OCI-LY1 (cell line): ENCODE results near the gene CPM.

Source experiments
- H2AFZ ChIP-seq: fragments of 200-600 bp; sonication (generic), shearing (Covaris generic); 2 replicates; pipeline ENCODE4 v1.6.0; 2014; ENCODE audit warnings: antibody characterized with exemption, mild to moderate bottlenecking, low read length
- H3F3A ChIP-seq: fragments of 200-600 bp; sonication (generic), shearing (Covaris generic); 2 replicates; pipeline ENCODE4 v1.6.0; 2014; ENCODE audit warnings: mild to moderate bottlenecking, antibody characterized with exemption, low read length, moderate library complexity; ENCODE audit not compliant: insufficient read depth
- H3K27ac ChIP-seq: fragments of 200-600 bp; sonication (generic); 2 replicates; pipeline ENCODE4 v1.5.1; 2014; ENCODE audit warnings: low read length, mixed run types, mild to moderate bottlenecking, low read depth; ENCODE audit not compliant: poor library complexity, severe bottlenecking
- H3K27me3 ChIP-seq: fragments of 200-600 bp; sonication (generic); 2 replicates; pipeline ENCODE4 v1.6.0; 2014; ENCODE audit warnings: antibody characterized with exemption, mild to moderate bottlenecking, low read length, moderate library complexity; ENCODE audit not compliant: insufficient read depth
- H3K36me3 ChIP-seq: fragments of 200-600 bp; sonication (generic); 2 replicates; pipeline ENCODE4 v1.6.1; 2014; ENCODE audit warnings: mild to moderate bottlenecking, antibody characterized with exemption, low read length, moderate library complexity, mixed read lengths; ENCODE audit not compliant: insufficient read depth
- H3K4me1 ChIP-seq: fragments of 200-600 bp; sonication (generic); 2 replicates; pipeline ENCODE4 v1.5.1; 2014; ENCODE audit warnings: mild to moderate bottlenecking, low read length, moderate library complexity; ENCODE audit not compliant: insufficient read depth, severe bottlenecking
- H3K4me2 ChIP-seq: fragments of 200-600 bp; sonication (generic), shearing (Covaris generic); 2 replicates; pipeline ENCODE4 v1.6.1; 2014; ENCODE audit warnings: low read length
- H3K4me3 ChIP-seq: fragments of 200-600 bp; sonication (generic); 2 replicates; pipeline ENCODE4 v1.5.1; 2014; ENCODE audit warnings: low read length, low read depth, mild to moderate bottlenecking, mixed read lengths; ENCODE audit not compliant: poor library complexity, severe bottlenecking
- H3K79me2 ChIP-seq: fragments of 200-600 bp; shearing (Covaris generic); 2 replicates; pipeline ENCODE4 v1.6.1; 2016; ENCODE audit warnings: mixed run types, low read length, mixed read lengths; ENCODE audit not compliant: insufficient read depth
- H3K9ac ChIP-seq: fragments of 200-600 bp; sonication (generic), shearing (Covaris generic); 2 replicates; pipeline ENCODE4 v1.6.1; 2014; ENCODE audit warnings: mild to moderate bottlenecking, low read length, mixed read lengths
- H3K9me2 ChIP-seq: fragments of 200-600 bp; sonication (generic), shearing (Covaris generic); 2 replicates; pipeline ENCODE4 v1.6.1; 2014; ENCODE audit warnings: low read depth, mild to moderate bottlenecking, low read length, mixed read lengths
- H3K9me3 ChIP-seq: fragments of 200-600 bp; shearing (Covaris generic); 2 replicates; pipeline ENCODE4 v1.6.1; 2014; ENCODE audit warnings: low read length, mixed read lengths
- H4K20me1 ChIP-seq: fragments of 200-600 bp; sonication (generic), shearing (Covaris generic); 2 replicates; pipeline ENCODE4 v1.6.0; 2016; ENCODE audit warnings: mild to moderate bottlenecking, low read length; ENCODE audit not compliant: insufficient read depth
- EZH2 ChIP-seq: fragments of 200-600 bp; sonication (generic), shearing (Covaris generic); IDR thresholded peaks from 2 replicates; pipeline ENCODE4 v1.8.0; 2017; ENCODE audit warnings: borderline replicate concordance, mixed run types, mild to moderate bottlenecking, antibody characterized with exemption, low read length, moderate library complexity, mixed read lengths
- TF ChIP-seq, protein P1 (sequence below): fragments of 200-600 bp; sonication (generic), shearing (Covaris generic); IDR thresholded peaks from 2 replicates; pipeline ENCODE4 v1.5.1; 2017; ENCODE audit warnings: mild to moderate bottlenecking, antibody characterized with exemption, low read length, moderate library complexity, mixed read lengths

The CPM gene

DNA sequence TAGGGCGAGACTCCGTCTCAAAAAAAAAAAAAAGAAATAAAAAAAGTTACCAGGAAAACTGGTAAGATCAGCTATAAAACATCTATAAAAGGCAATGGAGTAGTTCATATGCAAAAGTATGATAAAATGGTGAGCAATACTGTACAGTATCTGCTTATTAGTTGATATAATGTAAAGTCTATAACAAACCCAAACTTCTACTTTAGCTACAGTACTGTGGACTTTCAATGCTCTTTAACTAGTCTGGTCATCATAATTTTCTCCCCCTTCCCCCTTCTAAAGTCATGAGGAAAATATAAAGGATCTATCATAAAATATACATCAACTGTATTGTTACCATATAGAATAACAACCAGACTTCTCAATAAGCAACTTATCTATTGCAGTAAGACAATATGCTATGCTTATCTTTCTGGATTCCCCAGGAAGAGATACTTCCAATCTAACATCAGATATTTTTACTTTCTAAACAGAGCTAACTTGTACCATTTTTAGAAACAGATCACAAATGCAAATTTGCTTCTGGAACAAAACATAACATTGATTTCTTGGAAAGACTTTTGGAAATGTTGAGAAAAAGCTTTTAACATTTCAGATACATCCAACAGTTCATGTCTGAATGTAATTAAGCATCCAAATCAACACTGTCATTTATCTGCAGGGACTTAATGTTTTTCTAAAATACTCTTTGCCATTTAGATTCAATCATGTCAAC lies 81.2 kb downstream of the CPM start:
- Histone ChIP-seq H3F3A (peaks cover 5% of the 10 kb centered on the region; the same call in 1 of the 2 replicates), H3K27ac (no peak overlapping the region), H3K9me3 (no peaks in the 10 kb centered on the region), H4K20me1 (no peaks in the 10 kb centered on the region), H3K27me3 (no peaks in the 10 kb centered on the region), H3K4me3 (no peak overlapping the region), H3K4me1 (no peaks in the 10 kb centered on the region), H2AFZ (no peak overlapping the region), H3K36me3 (no peaks in the 10 kb centered on the region), H3K4me2 (no peak overlapping the region), H3K9ac (no peak overlapping the region), H3K9me2 (no peaks in the 10 kb centered on the region), H3K79me2 (no peaks in the 10 kb centered on the region)
- TF ChIP-seq EZH2, result no peak
- TF ChIP-seq, protein P1, sequence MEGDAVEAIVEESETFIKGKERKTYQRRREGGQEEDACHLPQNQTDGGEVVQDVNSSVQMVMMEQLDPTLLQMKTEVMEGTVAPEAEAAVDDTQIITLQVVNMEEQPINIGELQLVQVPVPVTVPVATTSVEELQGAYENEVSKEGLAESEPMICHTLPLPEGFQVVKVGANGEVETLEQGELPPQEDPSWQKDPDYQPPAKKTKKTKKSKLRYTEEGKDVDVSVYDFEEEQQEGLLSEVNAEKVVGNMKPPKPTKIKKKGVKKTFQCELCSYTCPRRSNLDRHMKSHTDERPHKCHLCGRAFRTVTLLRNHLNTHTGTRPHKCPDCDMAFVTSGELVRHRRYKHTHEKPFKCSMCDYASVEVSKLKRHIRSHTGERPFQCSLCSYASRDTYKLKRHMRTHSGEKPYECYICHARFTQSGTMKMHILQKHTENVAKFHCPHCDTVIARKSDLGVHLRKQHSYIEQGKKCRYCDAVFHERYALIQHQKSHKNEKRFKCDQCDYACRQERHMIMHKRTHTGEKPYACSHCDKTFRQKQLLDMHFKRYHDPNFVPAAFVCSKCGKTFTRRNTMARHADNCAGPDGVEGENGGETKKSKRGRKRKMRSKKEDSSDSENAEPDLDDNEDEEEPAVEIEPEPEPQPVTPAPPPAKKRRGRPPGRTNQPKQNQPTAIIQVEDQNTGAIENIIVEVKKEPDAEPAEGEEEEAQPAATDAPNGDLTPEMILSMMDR, result no peak

DNA sequence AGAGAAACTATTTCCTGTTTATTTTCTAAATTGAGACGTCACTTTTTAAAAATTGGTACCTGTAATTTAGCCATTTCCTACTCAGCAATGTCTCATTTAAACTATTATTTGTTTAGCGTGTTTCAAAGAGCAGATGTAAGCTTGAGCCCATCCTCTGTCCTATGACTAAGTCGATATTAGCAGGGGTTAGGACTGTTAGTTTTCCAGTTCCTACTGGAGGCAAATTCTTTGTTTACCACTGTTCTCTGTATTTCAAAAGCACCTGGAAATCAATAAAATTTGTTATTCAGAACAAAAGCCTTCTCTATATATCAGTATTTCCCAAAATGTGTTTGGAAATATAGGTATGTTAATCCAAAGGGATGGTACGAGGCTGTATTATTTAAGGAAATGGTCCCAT lies 82.6 kb downstream of the CPM start:
- H3K4me3 ChIP-seq, result no peak overlapping the region
- no peak overlapping the region for H3K4me2 ChIP-seq
- peaks cover 9% of the 10 kb centered on the region; the same call in 1 of the 2 replicates for H3F3A ChIP-seq
- TF ChIP-seq, protein P1, result no peak
- TF ChIP-seq EZH2, result no peak
- H3K79me2 ChIP-seq, result no peaks in the 10 kb centered on the region
- H3K9me2 ChIP-seq, result no peaks in the 10 kb centered on the region
- no peaks in the 10 kb centered on the region for H3K4me1 ChIP-seq
- H3K36me3 ChIP-seq, result no peaks in the 10 kb centered on the region
- no peaks in the 10 kb centered on the region for H4K20me1 ChIP-seq
- H2AFZ ChIP-seq, result no peak overlapping the region
- no peaks in the 10 kb centered on the region for H3K9me3 ChIP-seq
- no peak overlapping the region for H3K27ac ChIP-seq
- H3K27me3 ChIP-seq, result no peaks in the 10 kb centered on the region
- no peak overlapping the region for H3K9ac ChIP-seq

DNA sequence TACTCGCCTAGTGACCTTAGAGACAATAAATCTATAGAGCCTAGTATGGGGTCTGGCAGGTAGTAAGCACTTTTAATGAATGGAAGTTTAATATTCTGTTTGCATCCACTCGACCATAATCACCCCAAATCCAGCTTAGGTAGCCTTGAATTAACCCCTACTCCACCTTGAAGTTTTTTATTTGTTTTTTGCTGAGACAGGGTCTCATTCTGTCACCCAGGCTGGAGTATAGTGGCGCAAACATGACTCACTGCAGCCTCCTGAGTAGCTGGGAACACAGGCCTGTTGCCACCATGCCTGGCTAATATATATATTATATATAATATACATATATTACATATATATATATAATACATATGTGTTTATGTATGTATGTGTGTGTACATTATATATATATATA lies 86.2 kb downstream of the CPM start:
- Histone ChIP-seq H3K79me2 (no peaks in the 10 kb centered on the region), H3K27me3 (no peaks in the 10 kb centered on the region), H4K20me1 (no peaks in the 10 kb centered on the region), H3K36me3 (peaks cover 26% of the 10 kb centered on the region), H3K9ac (no peak overlapping the region), H3F3A (peaks cover 31% of the 10 kb centered on the region; the same call in 1 of the 2 replicates), H3K4me1 (no peaks in the 10 kb centered on the region), H3K9me2 (no peaks in the 10 kb centered on the region), H3K4me2 (no peak overlapping the region), H3K9me3 (no peaks in the 10 kb centered on the region), H3K4me3 (no peak overlapping the region), H2AFZ (no peak overlapping the region), H3K27ac (no peak overlapping the region)
- TF ChIP-seq, protein P1, result no peak
- no peak for TF ChIP-seq EZH2
